EH (cell line): ENCODE data around the gene TRIOBP.
A peak's percentile ranks its signal among the peaks of the same experiment; 100 is the strongest.
"Not testable (repeated sequence)": the region's sequence is repeated elsewhere in the genome, so short reads cannot be mapped to it uniquely, and the experiment has no call there.

Source experiments
- DNase-seq: peaks from one replicate; pipeline ENCODE4 v3.0.0-alpha.2; 2015; ENCODE audit warnings: low read depth

The TRIOBP gene

GRCh38 chr22:37696657-37697537 lies at the start of gene TRIOBP:
TSS of gene TRIOBP (plus strand) at chr22:37697048. CDS start at chr22:37701366, 4,318 bp downstream.
- peak; percentile 97 for DNase-seq

- DNase-seq, result no peak
Measured at GRCh38 chr22:37647317-37647716, 49.5 kb upstream of the TRIOBP start.

DNA sequence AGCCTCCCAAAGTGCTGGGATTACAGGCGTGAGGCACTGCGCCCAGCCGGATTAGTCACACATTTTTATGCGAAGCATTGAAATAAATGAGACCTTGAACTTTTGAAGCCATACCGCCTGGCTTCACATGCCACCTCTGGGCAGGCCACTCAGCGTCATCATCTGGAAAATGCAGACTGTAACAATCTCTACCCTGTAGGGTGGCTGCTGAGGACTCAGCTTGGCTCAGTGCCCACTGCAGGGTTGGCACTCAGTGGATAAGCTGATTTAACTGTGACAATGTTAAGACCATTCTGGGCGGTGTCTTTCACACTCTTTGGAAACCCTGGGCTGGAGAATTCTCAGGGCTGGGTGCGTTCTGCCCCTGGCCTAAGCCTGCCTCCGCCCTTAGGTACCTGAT lies 48.9 kb upstream of the TRIOBP start:
- DNase-seq, result no peak

GRCh38 chr22:37650463-37651136 lies 46.2 kb upstream of the TRIOBP start:
- DNase-seq, result no peak

GRCh38 chr22:37654563-37655251 lies 42.1 kb upstream of the TRIOBP start:
- no peak for DNase-seq

DNA sequence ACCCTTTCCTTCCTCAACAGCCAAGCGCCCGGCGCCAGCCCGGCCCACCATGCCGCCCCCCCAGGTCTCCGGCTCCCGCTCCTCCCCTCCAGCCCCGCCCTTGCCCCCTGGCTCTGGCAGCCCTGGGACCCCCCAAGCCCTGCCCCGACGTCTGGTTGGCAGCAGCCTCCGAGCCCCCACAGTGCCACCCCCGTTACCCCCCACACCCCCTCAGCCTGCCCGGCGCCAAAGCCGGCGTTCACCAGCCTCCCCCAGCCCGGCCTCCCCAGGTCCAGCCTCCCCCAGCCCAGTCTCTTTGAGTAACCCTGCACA lies 41.6 kb upstream of the TRIOBP start:
- no peak for DNase-seq

DNA sequence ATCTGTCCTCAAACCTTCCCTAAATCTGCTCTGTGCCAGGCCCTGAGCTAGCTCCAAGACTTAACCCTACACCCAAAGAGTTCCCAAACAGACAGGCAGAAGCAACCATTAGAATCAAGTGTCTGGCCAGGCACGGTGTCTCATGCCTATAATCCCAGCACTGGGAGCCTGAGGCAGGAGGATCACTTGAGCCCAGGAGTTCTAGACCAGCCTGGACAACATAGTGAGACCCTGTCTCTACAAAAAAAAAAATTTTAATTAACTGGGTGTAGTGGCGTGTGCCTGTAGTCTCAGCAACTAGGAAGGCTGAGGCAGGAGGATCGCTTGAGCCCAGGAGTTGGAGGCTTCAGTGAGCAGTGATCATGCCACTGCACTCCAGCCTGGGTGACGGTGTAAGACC lies 40.3 kb upstream of the TRIOBP start:
- not testable (repeated sequence) for DNase-seq

GRCh38 chr22:37657590-37658132 lies 39.2 kb upstream of the TRIOBP start:
- peak; percentile 43 for DNase-seq

- peak; percentile 100 for DNase-seq
Measured at GRCh38 chr22:37658133-37659065, 38.4 kb upstream of the TRIOBP start, which contains the start of gene PDXP. TSS of gene PDXP (plus strand) at chr22:37658723. CDS start at chr22:37658783, 60 bp downstream.

DNA sequence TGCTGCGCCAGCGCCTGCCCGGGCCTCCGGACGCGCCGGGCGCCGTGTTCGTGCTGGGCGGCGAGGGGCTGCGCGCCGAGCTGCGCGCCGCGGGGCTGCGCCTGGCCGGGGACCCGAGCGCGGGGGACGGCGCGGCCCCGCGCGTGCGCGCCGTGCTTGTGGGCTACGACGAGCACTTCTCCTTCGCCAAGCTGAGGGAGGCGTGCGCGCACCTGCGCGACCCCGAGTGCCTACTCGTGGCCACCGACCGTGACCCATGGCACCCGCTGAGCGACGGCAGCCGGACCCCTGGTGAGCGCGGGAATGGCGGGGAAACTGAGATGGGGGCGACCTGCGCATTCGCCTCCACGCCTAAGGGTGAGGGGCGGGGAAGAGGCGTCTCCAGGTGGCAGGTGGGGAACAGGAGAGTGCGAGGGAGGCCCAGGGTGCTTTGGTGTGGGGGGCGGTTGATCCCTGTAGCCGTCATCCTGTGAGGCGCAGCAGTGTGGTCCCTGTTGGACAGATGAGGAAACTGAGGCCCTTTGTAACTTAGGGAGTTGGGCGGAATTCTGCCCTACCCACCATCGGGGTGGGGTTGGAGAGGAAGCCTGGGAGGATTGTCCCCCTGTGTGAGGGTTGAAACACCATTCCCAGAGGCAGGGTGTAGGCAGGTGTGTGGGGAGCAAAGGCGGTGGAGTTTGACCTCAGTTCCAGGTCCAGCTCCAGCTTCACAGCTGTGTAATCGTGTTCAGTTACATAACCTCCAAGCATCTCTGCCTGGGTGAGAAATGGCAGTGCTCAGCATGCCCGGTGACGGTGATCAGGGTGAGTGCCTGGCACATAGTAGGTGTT lies 37.6 kb upstream of the TRIOBP start:
- no peak for DNase-seq

DNA sequence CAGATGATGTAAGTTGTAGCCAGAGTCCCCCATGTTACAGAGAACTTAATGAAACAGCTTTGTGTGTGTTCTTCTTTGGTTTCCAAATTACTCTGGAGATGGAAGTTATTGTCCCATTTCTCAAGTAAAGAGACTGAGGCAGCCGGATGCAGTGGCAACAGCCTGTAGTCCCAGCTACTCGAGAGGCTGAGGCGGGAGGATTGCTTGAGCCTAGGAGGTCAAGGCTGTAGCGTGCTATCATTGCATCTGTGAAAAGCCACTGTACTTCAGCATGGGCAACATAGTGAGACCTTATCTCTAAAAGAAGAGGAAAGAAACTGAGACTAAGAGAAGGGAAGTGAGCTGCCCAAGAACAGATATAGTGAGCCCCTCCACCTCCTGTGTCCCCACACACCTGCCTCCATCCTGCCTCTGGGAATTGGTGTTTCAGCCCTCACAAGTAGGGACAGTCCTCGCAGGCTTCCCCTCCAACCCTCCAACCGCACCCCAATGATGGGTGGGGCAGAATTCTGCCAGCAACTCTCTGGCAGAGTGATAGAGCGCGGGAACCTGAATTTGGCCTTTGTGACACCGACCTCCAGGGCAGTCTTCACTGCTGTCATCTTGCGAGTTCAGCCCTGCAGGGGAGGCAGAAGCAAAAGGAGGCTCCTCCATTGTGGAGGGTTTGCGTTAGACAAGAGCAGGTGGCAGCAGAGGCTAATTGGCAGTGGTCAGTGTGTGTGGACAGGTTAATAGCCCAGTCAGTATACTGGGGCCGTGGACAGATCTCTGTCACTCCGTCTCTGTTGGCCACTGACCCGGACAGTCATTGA lies 36.7 kb upstream of the TRIOBP start:
- DNase-seq, result no peak

- DNase-seq, result no peak
Measured at GRCh38 chr22:37660709-37661045, 36.2 kb upstream of the TRIOBP start.

GRCh38 chr22:37661160-37661924 lies 35.5 kb upstream of the TRIOBP start:
- peak; percentile 85 for DNase-seq

- DNase-seq, result no peak
Measured at GRCh38 chr22:37662039-37662438, 34.8 kb upstream of the TRIOBP start.

DNA sequence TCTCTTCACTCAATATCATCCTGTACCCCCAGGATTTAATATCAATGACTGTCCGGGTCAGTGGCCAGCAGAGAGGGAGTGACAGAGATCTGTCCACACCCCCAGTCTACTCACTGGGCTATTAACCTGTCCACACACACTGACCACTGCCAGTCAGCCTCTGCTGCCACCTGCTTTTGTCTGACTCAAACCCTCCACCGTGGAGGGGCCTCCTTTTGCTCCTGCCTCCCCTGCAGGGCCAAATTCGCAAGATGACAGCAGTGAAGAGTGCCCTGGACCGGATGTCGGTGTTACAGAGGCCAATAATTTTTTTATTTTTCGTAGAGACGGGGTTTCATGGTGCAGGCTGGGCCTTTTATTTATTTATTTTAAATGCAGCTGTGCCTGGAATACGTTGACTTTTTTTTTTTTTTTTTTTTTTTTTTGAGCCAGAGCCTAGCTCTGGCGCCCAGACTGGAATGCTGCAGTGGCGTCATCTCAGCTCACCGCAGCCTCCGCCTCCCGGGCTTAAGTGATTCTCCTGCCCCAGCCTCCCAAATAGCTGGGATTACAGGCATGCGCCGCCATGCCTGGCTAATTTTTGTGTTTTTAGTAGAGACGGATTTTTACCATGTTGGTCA lies 33.2 kb upstream of the TRIOBP start:
- DNase-seq, result peak; percentile 75

GRCh38 chr22:37664249-37665101 lies 32.4 kb upstream of the TRIOBP start:
- no peak for DNase-seq

- DNase-seq, result no peak
Measured at GRCh38 chr22:37665487-37665886, 31.4 kb upstream of the TRIOBP start.

DNA sequence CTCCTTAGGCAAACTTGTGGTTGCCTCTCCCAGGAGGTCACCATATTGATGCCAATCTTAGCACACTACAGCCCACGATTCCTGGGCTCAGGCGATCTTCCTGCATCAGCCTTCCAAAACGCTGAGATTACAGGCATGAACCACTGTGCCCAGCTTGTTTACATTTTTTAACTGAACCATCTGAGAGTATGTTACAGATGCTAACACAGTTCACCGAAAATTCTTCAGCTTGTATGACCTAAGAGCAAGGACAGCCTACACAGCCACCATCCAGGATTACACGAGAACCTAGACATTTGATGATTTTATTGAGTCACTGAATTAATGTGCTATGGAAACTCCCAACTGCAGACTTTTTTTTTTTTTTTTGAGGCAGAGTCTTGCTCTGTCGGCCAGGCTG lies 27.3 kb upstream of the TRIOBP start:
- DNase-seq, result peak; percentile 78
